ENCODE results near the gene CLK2. TPM values are rescaled to one million over a fixed set of nuclear protein-coding genes. Genes with fewer than 3 reads are reported as not detected.

CLK2 gene
- total RNA-seq, 3 donors from 2014 or later = 43.7 to 51.7 (median 47.8) TPM

- DNase-seq = peak; percentile 51 to 71 (median 71)
- peak; percentile 14 for ATAC-seq
These were observed 36.2 kb upstream of the CLK2 start for GRCh38 chr1:155309423-155310021.

DNA sequence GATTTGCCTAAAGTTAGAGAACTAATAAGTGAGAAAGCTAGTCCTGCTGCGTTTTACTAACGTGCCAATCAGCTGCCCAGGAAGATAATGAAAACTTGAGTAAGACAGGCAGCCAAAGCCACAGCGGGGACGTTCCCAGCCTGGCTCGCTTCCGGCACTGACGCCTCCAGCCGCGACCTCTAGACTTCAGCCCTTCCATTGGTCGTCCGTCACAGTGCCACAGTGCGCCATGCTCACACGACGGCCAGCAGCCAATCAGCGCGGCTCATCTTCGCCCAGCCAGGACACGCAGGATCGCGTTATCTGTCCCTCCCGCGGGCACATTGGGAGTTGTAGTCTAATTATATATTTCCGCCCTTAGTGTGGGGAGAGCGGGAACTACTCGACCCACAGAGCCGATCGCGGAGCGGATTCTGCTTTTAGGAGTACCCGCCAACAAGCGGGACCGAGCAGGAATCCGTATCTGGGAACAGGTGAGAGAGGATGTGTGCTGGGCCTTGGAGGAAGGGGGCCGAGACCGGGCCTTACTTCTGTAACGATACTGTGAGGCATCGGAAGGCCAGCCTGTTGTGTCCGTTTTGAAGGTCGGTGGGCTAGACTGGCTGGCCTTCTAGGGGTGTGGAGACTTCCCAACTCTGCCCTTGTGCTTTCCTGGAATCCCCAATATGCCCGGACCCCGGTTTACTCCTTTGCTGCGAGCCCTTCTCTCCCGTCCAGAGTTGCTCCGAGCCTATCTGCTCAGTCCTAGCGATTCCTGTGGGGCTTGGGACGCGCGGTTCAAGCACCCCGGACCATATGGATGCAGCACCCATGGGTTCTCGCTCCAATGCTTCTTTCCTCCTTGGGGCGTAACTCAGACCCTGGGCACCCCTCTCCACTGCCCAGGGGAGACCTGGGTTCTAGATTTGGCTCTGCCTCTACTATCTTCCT is 35.5 kb upstream of the CLK2 start, which contains the start of gene FDPS:
FDPS (plus strand) TSS at position 374 of the 930 bp plus-strand sequence. CDS start 924 bp downstream, outside the sequence.
- peak; percentile 17 for TF ChIP-seq CTCF (IDR thresholded peaks at IDR 0.05)
- Histone ChIP-seq H3K4me1 (ENCODE audit: low read depth) (peaks cover 13% of the 10 kb centered on the region), H3K9me3 (no peaks in the 10 kb centered on the region), H3K36me3 (ENCODE audit: low read depth) (peaks cover 3% of the 10 kb centered on the region), H3K4me3 (peak within 1 kb of the TSS; percentile 68)
- intact Hi-C loops (cut with DNase I, micrococcal nuclease) = no loop called here
- peak; percentile 97 for ATAC-seq
- peak; percentile 98 to 100 (median 98) for DNase-seq

More at GRCh38 chr1:155309423-155310021, 36.2 kb upstream of the CLK2 start:
- no peaks in the 10 kb centered on the region for H3K9me3 ChIP-seq
- intact Hi-C loops (cut with DNase I, micrococcal nuclease) = no loop called here
- H3K4me1 ChIP-seq (ENCODE audit: low read depth) = peaks cover 13% of the 10 kb centered on the region
- peaks cover 3% of the 10 kb centered on the region for H3K36me3 ChIP-seq (ENCODE audit: low read depth)
- H3K4me3 ChIP-seq = peak overlapping the region; percentile 68
- no peak for TF ChIP-seq CTCF (IDR thresholded peaks at IDR 0.05)

GRCh38 chr1:155307247-155307740 is 34.0 kb upstream of the CLK2 start:
- TF ChIP-seq CTCF (IDR thresholded peaks at IDR 0.05) = no peak
- no peaks in the 10 kb centered on the region for H3K9me3 ChIP-seq
- ATAC-seq (no peak), DNase-seq (no peak)
- H3K4me3 ChIP-seq = no peak overlapping the region
- H3K36me3 ChIP-seq (ENCODE audit: low read depth) = peaks cover 3% of the 10 kb centered on the region
- H3K4me1 ChIP-seq (ENCODE audit: low read depth) = peaks cover 13% of the 10 kb centered on the region
- intact Hi-C loops (cut with DNase I, micrococcal nuclease) = no loop called here

- intact Hi-C loops (cut with DNase I, micrococcal nuclease) = no loop called here
- DNase-seq (no peak), ATAC-seq (no peak)
- H3K4me3 ChIP-seq = no peak overlapping the region
- no peaks in the 10 kb centered on the region for H3K9me3 ChIP-seq
- no peak for TF ChIP-seq CTCF (IDR thresholded peaks at IDR 0.05)
- H3K36me3 ChIP-seq (ENCODE audit: low read depth) = peaks cover 3% of the 10 kb centered on the region
- peaks cover 13% of the 10 kb centered on the region for H3K4me1 ChIP-seq (ENCODE audit: low read depth)
These were observed 32.6 kb upstream of the CLK2 start for GRCh38 chr1:155305881-155306391.

DNA sequence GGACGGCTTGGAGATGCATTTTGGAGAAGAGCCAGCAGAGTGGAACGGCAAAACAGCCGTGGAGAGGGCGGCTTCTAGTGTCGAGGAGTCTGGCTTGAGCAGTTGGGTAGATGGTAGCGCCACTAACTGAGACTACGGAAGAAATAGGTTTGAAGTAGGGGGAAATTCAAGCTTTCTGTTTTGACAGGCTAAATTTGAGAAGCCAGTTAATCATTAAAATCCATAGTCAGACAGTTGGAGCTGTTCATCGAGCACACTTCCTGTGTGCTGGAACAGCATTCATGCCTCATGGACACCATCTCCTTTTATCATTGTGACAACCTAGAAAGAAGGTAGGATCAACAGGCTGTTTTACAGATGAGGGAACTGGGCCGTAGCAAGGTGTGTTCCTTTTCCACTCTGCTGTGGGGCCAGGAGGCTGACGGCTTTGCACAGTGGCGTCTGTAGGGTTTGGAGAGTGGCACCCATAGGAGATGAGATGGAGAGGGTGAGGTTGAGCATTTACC is 31.3 kb upstream of the CLK2 start:
- H3K9me3 ChIP-seq = no peaks in the 10 kb centered on the region
- no peak for TF ChIP-seq CTCF (IDR thresholded peaks at IDR 0.05)
- peak; percentile 11 for ATAC-seq
- no peak overlapping the region for H3K4me3 ChIP-seq
- peaks cover 3% of the 10 kb centered on the region for H3K36me3 ChIP-seq (ENCODE audit: low read depth)
- intact Hi-C loops (cut with DNase I, micrococcal nuclease) = no loop called here
- H3K4me1 ChIP-seq (ENCODE audit: low read depth) = peaks cover 5% of the 10 kb centered on the region
- no peak for DNase-seq
